Common myeloid progenitor, CD34-positive (primary cell): Measurements from ENCODE around the gene EXOC2.

Experiments
- CTCF ChIA-PET: fragments of 350-600 bp; sonication (Branson Sonifier 250); formaldehyde crosslinking; loops from one replicate; lab custom pipeline; 2021; ENCODE audit warnings: antibody characterized with exemption; lab: Charles Lee
- POLR2A ChIA-PET: fragments of 350-600 bp; sonication (Branson Sonifier 250); formaldehyde crosslinking; loops from one replicate; lab custom pipeline; 2021; ENCODE audit warnings: antibody characterized with exemption; lab: Charles Lee
- DNase-seq, 3 donors: peaks; one replicate each; pipeline versions ENCODE4 v3.0.0 to v3.0.0-alpha.2; 2013
- H3K27ac ChIP-seq, 2 experiments: 1 replicate in 1 of 2; 2 replicates in 1 of 2; pipeline ENCODE4 v1.7.0; 2013; ENCODE audit warnings: inconsistent platforms in 2 of 2, low read length in 2 of 2, mild to moderate bottlenecking in 2 of 2, low read depth in 1 of 2, moderate library complexity in 1 of 2; ENCODE audit not compliant: severe bottlenecking in 2 of 2, insufficient read depth in 1 of 2, poor library complexity in 1 of 2
- H3K27me3 ChIP-seq, 5 experiments: replicated peaks in 2 of 5; 1 replicate in 3 of 5; 2 replicates in 2 of 5; pipeline versions ENCODE4 v1.6.1 to v1.7.0; 2013; ENCODE audit warnings: low read length in 4 of 5, mild to moderate bottlenecking in 2 of 5, moderate library complexity in 2 of 5, inconsistent platforms in 1 of 5; ENCODE audit not compliant: insufficient read depth in 5 of 5, control insufficient read depth in 4 of 5
- H3K36me3 ChIP-seq, 4 experiments: 1 replicate in 2 of 4; 2 replicates in 2 of 4; pipeline versions ENCODE4 v1.6.1 to v1.7.0; 2013; ENCODE audit warnings: low read length in 3 of 4, control low read depth in 1 of 4, mild to moderate bottlenecking in 1 of 4; ENCODE audit not compliant: control insufficient read depth in 4 of 4, insufficient read depth in 4 of 4
- H3K4me1 ChIP-seq, 4 experiments: 1 replicate in 3 of 4; 2 replicates in 1 of 4; pipeline versions ENCODE4 v1.6.1 to v1.7.1; 2013; ENCODE audit warnings: low read length in 3 of 4, mild to moderate bottlenecking in 3 of 4, control low read depth in 1 of 4, inconsistent platforms in 1 of 4, moderate library complexity in 1 of 4; ENCODE audit not compliant: control insufficient read depth in 4 of 4, insufficient read depth in 4 of 4; ENCODE audit errors: control extremely low read depth in 1 of 4
- H3K4me3 ChIP-seq, 7 experiments: 1 replicate in 4 of 7; 2 replicates in 3 of 7; pipeline versions ENCODE4 v1.5.1 to v1.7.0; 2013; ENCODE audit warnings: mild to moderate bottlenecking in 7 of 7, low read length in 6 of 7, moderate library complexity in 6 of 7, inconsistent platforms in 2 of 7, low read depth in 2 of 7, control low read depth in 1 of 7; ENCODE audit not compliant: insufficient read depth in 4 of 7, control insufficient read depth in 1 of 7; ENCODE audit errors: extremely low read depth in 1 of 7
- H3K9me3 ChIP-seq, 5 experiments: 1 replicate in 4 of 5; 2 replicates in 1 of 5; pipeline versions ENCODE4 v1.6.1 to v1.7.1; 2013; ENCODE audit warnings: low read length in 4 of 5, mild to moderate bottlenecking in 2 of 5, inconsistent platforms in 1 of 5, low read depth in 1 of 5, moderate library complexity in 1 of 5; ENCODE audit not compliant: control insufficient read depth in 4 of 5, insufficient read depth in 2 of 5; ENCODE audit errors: control extremely low read depth in 1 of 5
- WGBS: methylation state at CpG from one replicate; pipeline ENCODE4 v1.1.5; 2013; ENCODE audit not compliant: insufficient coverage; 5-methylcytosine and 5-hydroxymethylcytosine counted together

EXOC2 gene

GRCh38 chr6:446418-447366 is 246.2 kb downstream of the EXOC2 start:
- DNase-seq: no peak
- H3K27ac ChIP-seq: no peak overlapping the region
- POLR2A ChIA-PET: no interaction called here
- H3K4me1 ChIP-seq: peaks cover 0 to 20% (median 4%) of the 10 kb centered on the region in 4 experiments
- H3K4me3 ChIP-seq: no peak overlapping the region
- whole genome bisulfite sequencing: 90% methylated on average over 23 of the region's 28 CpGs
- CTCF ChIA-PET: interaction anchor here (1.3 kb wide), 1 partner anchor 278 kb away, joined by 3 read pairs; no protein-coding TSS in a partner anchor
- no peaks in the 10 kb centered on the region for H3K9me3 ChIP-seq
- H3K36me3 ChIP-seq: no peaks in the 10 kb centered on the region
- peaks cover 0 to 3% (median 0%) of the 10 kb centered on the region in 5 experiments for H3K27me3 ChIP-seq

GRCh38 chr6:445571-446417 is 247.1 kb downstream of the EXOC2 start:
- POLR2A ChIA-PET: no interaction called here
- H3K4me1 ChIP-seq: peaks cover 0 to 20% (median 4%) of the 10 kb centered on the region in 4 experiments
- H3K4me3 ChIP-seq: no peak overlapping the region
- DNase-seq: peak in 1 of 3 donors; percentile 7
- H3K9me3 ChIP-seq: no peaks in the 10 kb centered on the region
- peaks cover 0 to 2% (median 0%) of the 10 kb centered on the region in 5 experiments for H3K27me3 ChIP-seq
- H3K36me3 ChIP-seq: no peaks in the 10 kb centered on the region
- 97% methylated on average over 10 of the region's 11 CpGs for WGBS
- H3K27ac ChIP-seq: no peak overlapping the region
- CTCF ChIA-PET: interaction anchor here (1.3 kb wide), 1 partner anchor 277 kb away, joined by 3 read pairs; no protein-coding TSS in a partner anchor

- peak in 2 of 3 donors; percentile 46 to 54 for DNase-seq
- POLR2A ChIA-PET: no interaction called here
Observed at GRCh38 chr6:444653-445275, 248.2 kb downstream of the EXOC2 start.

GRCh38 chr6:443621-444159 is 249.2 kb downstream of the EXOC2 start:
- ChIA-PET POLR2A (no interaction called here), CTCF (no interaction called here)
- DNase-seq: no peak
- Histone ChIP-seq H3K27me3 (peaks cover 0 to 2% (median 0%) of the 10 kb centered on the region in 5 experiments), H3K9me3 (no peaks in the 10 kb centered on the region), H3K4me1 (peaks cover 0 to 20% (median 4%) of the 10 kb centered on the region in 4 experiments), H3K4me3 (no peak overlapping the region), H3K27ac (no peak overlapping the region), H3K36me3 (no peaks in the 10 kb centered on the region)
- 95% methylated on average over 19 of the region's 19 CpGs for WGBS

More at GRCh38 chr6:444653-445275, 248.2 kb downstream of the EXOC2 start:
- Histone ChIP-seq H3K27me3 (peaks cover 0 to 2% (median 0%) of the 10 kb centered on the region in 5 experiments), H3K27ac (no peak overlapping the region), H3K4me3 (no peak overlapping the region), H3K9me3 (no peaks in the 10 kb centered on the region), H3K4me1 (peaks cover 0 to 20% (median 4%) of the 10 kb centered on the region in 4 experiments), H3K36me3 (no peaks in the 10 kb centered on the region)
- CTCF ChIA-PET: no interaction called here
- 90% methylated on average over 8 of the region's 18 CpGs for WGBS

GRCh38 chr6:441126-441920 is 251.6 kb downstream of the EXOC2 start:
- Histone ChIP-seq H3K4me1 (peaks cover 0 to 15% (median 4%) of the 10 kb centered on the region in 4 experiments), H3K27ac (no peak overlapping the region), H3K4me3 (no peak overlapping the region), H3K36me3 (no peaks in the 10 kb centered on the region), H3K9me3 (no peaks in the 10 kb centered on the region), H3K27me3 (peaks cover 0 to 2% (median 0%) of the 10 kb centered on the region in 5 experiments)
- ChIA-PET CTCF (no interaction called here), POLR2A (no interaction called here)
- DNase-seq: no peak
- 95% methylated on average over 12 of the region's 12 CpGs for WGBS

GRCh38 chr6:439641-440167 is 253.2 kb downstream of the EXOC2 start:
- Histone ChIP-seq H3K27me3 (peaks cover 0 to 4% (median 0%) of the 10 kb centered on the region in 5 experiments), H3K4me1 (peaks cover 0 to 2% (median under 1%) of the 10 kb centered on the region in 4 experiments), H3K27ac (no peak overlapping the region), H3K9me3 (no peaks in the 10 kb centered on the region), H3K4me3 (no peak overlapping the region), H3K36me3 (no peaks in the 10 kb centered on the region)
- CTCF ChIA-PET: no interaction called here
- WGBS: 98% methylated on average over 8 of the region's 9 CpGs
- no peak for DNase-seq
- POLR2A ChIA-PET: no interaction called here
